ENCODE data around the gene MIS18A.

MIS18A gene

GRCh38 chr21:32297449-32297848 is 18.6 kb upstream of the MIS18A start:
- Mint-ChIP-seq H3K4me1 (no peaks in the 10 kb centered on the region), H3K36me3 (ENCODE audit: low read depth) (peaks cover 23% of the 10 kb centered on the region), H3K9me3 (no peaks in the 10 kb centered on the region), H3K4me3 (no peak overlapping the region), H3K27me3 (ENCODE audit: low read depth, poor library complexity) (no peaks in the 10 kb centered on the region), H3K27ac (no peak overlapping the region)
- DNase-seq, result no peak
- no peak for TF ChIP-seq CTCF (IDR thresholded peaks at IDR 0.05)

GRCh38 chr21:32285476-32285875 is 6.6 kb upstream of the MIS18A start:
- Mint-ChIP-seq H3K9me3 (peaks cover 27% of the 10 kb centered on the region), H3K4me3 (no peak overlapping the region), H3K36me3 (ENCODE audit: low read depth) (peaks cover 18% of the 10 kb centered on the region), H3K27ac (no peak overlapping the region), H3K27me3 (ENCODE audit: low read depth, poor library complexity) (peaks cover 4% of the 10 kb centered on the region), H3K4me1 (peaks cover 1% of the 10 kb centered on the region)
- no peak for TF ChIP-seq CTCF (IDR thresholded peaks at IDR 0.05)
- no peak for DNase-seq

GRCh38 chr21:32282992-32283391 is 4.1 kb upstream of the MIS18A start:
- TF ChIP-seq CTCF (IDR thresholded peaks at IDR 0.05), result no peak
- Mint-ChIP-seq H3K27me3 (ENCODE audit: low read depth, poor library complexity) (no peaks in the 10 kb centered on the region), H3K9me3 (peaks cover 18% of the 10 kb centered on the region), H3K27ac (no peak overlapping the region), H3K4me3 (no peak overlapping the region), H3K36me3 (ENCODE audit: low read depth) (peaks cover 18% of the 10 kb centered on the region), H3K4me1 (peaks cover 20% of the 10 kb centered on the region)
- DNase-seq, result no peak

GRCh38 chr21:32281531-32281930 is 2.7 kb upstream of the MIS18A start:
- TF ChIP-seq CTCF (IDR thresholded peaks at IDR 0.05), result no peak
- peaks cover 1% of the 10 kb centered on the region for H3K27me3 Mint-ChIP-seq (ENCODE audit: low read depth, poor library complexity)
- peaks cover 13% of the 10 kb centered on the region for H3K36me3 Mint-ChIP-seq (ENCODE audit: low read depth)
- peaks cover 34% of the 10 kb centered on the region for H3K4me1 Mint-ChIP-seq
- no peak overlapping the region for H3K27ac Mint-ChIP-seq
- DNase-seq, result no peak
- no peak overlapping the region for H3K4me3 Mint-ChIP-seq
- peaks cover 12% of the 10 kb centered on the region for H3K9me3 Mint-ChIP-seq

- Mint-ChIP-seq H3K27me3 (ENCODE audit: low read depth, poor library complexity) (peaks cover 7% of the 10 kb centered on the region), H3K4me3 (peak overlapping the region; percentile 100), H3K36me3 (ENCODE audit: low read depth) (peaks cover 31% of the 10 kb centered on the region), H3K9me3 (no peaks in the 10 kb centered on the region), H3K4me1 (peaks cover 35% of the 10 kb centered on the region), H3K27ac (peak overlapping the region; percentile 100)
- no peak for TF ChIP-seq CTCF (IDR thresholded peaks at IDR 0.05)
- no peak for DNase-seq
Measured at GRCh38 chr21:32279377-32279680, 480 bp upstream of the MIS18A start.

- no peak for DNase-seq
- peaks cover 35% of the 10 kb centered on the region for H3K4me1 Mint-ChIP-seq
- H3K27ac Mint-ChIP-seq, result peak overlapping the region; percentile 81
- peaks cover 25% of the 10 kb centered on the region for H3K36me3 Mint-ChIP-seq (ENCODE audit: low read depth)
- no peaks in the 10 kb centered on the region for H3K9me3 Mint-ChIP-seq
- peak overlapping the region; percentile 100 for H3K4me3 Mint-ChIP-seq
- no peak for TF ChIP-seq CTCF (IDR thresholded peaks at IDR 0.05)
- H3K27me3 Mint-ChIP-seq (ENCODE audit: low read depth, poor library complexity), result peaks cover 7% of the 10 kb centered on the region
Measured at GRCh38 chr21:32278103-32278502, 746 bp downstream of the MIS18A start.
